ENCODE measurements around the gene HELZ. TPM values are rescaled to one million over a fixed set of nuclear protein-coding genes. Genes with fewer than 3 reads are reported as not detected.

Gene HELZ
- total and polyA plus RNA-seq, 2 donors (not counting 1 experiment from before 2014, with no cell fraction given) = 18.9 to 28.1 TPM

DNA sequence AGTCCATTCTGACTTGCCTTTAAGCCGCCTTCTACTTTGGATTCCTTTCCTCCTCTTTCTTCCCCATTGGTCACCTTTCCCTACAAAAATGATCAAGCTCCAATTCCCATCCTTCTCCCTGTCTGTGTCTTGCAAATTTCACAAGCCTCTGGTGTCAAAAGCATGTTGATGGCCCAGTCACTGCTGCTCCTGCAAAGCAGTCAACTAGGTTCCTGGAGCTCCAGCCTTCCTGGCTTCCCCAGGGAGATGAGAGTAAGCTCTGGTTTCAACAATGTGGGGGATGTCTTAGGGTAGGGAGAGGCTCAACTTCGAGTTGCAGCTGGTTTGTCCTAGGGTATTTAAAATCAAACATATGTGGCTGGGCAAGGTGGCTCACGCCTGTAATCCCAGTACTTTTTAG lies 36.1 kb upstream of the HELZ start:
- no peak overlapping the region for H2AFZ ChIP-seq (ENCODE audit: low read length)
- H3K4me3 ChIP-seq (replicated peaks in 1 of 4; ENCODE audit: control extremely low read depth in 1 of 4, insufficient read depth in 1 of 4, low read depth in 3 of 4, low read length in 4 of 4) = no peak overlapping the region
- DNase-seq (ENCODE audit: low read depth in 2 of 2) = no peak
- H3K4me2 ChIP-seq (ENCODE audit: extremely low read depth, insufficient read depth, low read length) = no peak overlapping the region
- no peak for TF ChIP-seq EZH2 (IDR thresholded peaks at IDR 0.05; ENCODE audit: low read length, missing control alignments)
- TF ChIP-seq, protein P1, sequence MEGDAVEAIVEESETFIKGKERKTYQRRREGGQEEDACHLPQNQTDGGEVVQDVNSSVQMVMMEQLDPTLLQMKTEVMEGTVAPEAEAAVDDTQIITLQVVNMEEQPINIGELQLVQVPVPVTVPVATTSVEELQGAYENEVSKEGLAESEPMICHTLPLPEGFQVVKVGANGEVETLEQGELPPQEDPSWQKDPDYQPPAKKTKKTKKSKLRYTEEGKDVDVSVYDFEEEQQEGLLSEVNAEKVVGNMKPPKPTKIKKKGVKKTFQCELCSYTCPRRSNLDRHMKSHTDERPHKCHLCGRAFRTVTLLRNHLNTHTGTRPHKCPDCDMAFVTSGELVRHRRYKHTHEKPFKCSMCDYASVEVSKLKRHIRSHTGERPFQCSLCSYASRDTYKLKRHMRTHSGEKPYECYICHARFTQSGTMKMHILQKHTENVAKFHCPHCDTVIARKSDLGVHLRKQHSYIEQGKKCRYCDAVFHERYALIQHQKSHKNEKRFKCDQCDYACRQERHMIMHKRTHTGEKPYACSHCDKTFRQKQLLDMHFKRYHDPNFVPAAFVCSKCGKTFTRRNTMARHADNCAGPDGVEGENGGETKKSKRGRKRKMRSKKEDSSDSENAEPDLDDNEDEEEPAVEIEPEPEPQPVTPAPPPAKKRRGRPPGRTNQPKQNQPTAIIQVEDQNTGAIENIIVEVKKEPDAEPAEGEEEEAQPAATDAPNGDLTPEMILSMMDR (conservative IDR thresholded peaks at IDR 0.05 in 1 of 2, IDR thresholded peaks at IDR 0.05 in 1 of 2; ENCODE audit: low read depth in 1 of 2, low read length in 2 of 2) = no peak
- no peaks in the 10 kb centered on the region for H3K9me3 ChIP-seq (ENCODE audit: control insufficient read depth, insufficient read depth, low read depth, low read length)
- H3K27ac ChIP-seq (ENCODE audit: insufficient read depth, low read length) = no peak overlapping the region
- no peaks in the 10 kb centered on the region for H3K4me1 ChIP-seq (ENCODE audit: control insufficient read depth, extremely low read depth, insufficient read depth, low read length)
- H3K9ac ChIP-seq (ENCODE audit: insufficient read depth, low read length) = no peak overlapping the region
- no peaks in the 10 kb centered on the region for H3K36me3 ChIP-seq (ENCODE audit: control insufficient read depth, insufficient read depth, low read length)
- no peaks in the 10 kb centered on the region for H3K79me2 ChIP-seq (ENCODE audit: control insufficient read depth, insufficient read depth, low read length)
- no peaks in the 10 kb centered on the region for H4K20me1 ChIP-seq (ENCODE audit: control insufficient read depth, extremely low read depth, insufficient read depth, low read length)
- H3K27me3 ChIP-seq (ENCODE audit: control insufficient read depth, insufficient read depth, low read length) = no peaks in the 10 kb centered on the region

GRCh38 chr17:67280279-67280678 lies 35.3 kb upstream of the HELZ start:
- Histone ChIP-seq H3K4me3 (replicated peaks in 1 of 4; ENCODE audit: control extremely low read depth in 1 of 4, insufficient read depth in 1 of 4, low read depth in 3 of 4, low read length in 4 of 4) (no peak overlapping the region), H3K27me3 (ENCODE audit: control insufficient read depth, insufficient read depth, low read length) (no peaks in the 10 kb centered on the region), H3K4me2 (ENCODE audit: extremely low read depth, insufficient read depth, low read length) (no peak overlapping the region), H3K4me1 (ENCODE audit: control insufficient read depth, extremely low read depth, insufficient read depth, low read length) (no peaks in the 10 kb centered on the region), H3K79me2 (ENCODE audit: control insufficient read depth, insufficient read depth, low read length) (no peaks in the 10 kb centered on the region), H3K36me3 (ENCODE audit: control insufficient read depth, insufficient read depth, low read length) (no peaks in the 10 kb centered on the region), H2AFZ (ENCODE audit: low read length) (no peak overlapping the region), H3K9ac (ENCODE audit: insufficient read depth, low read length) (no peak overlapping the region), H4K20me1 (ENCODE audit: control insufficient read depth, extremely low read depth, insufficient read depth, low read length) (no peaks in the 10 kb centered on the region), H3K27ac (ENCODE audit: insufficient read depth, low read length) (no peak overlapping the region), H3K9me3 (ENCODE audit: control insufficient read depth, insufficient read depth, low read depth, low read length) (no peaks in the 10 kb centered on the region)
- TF ChIP-seq, protein P1 (conservative IDR thresholded peaks at IDR 0.05 in 1 of 2, IDR thresholded peaks at IDR 0.05 in 1 of 2; ENCODE audit: low read depth in 1 of 2, low read length in 2 of 2) = no peak
- no peak for TF ChIP-seq EZH2 (IDR thresholded peaks at IDR 0.05; ENCODE audit: low read length, missing control alignments)
- peak; percentile 19 to 27 for DNase-seq (ENCODE audit: low read depth in 2 of 2)

DNA sequence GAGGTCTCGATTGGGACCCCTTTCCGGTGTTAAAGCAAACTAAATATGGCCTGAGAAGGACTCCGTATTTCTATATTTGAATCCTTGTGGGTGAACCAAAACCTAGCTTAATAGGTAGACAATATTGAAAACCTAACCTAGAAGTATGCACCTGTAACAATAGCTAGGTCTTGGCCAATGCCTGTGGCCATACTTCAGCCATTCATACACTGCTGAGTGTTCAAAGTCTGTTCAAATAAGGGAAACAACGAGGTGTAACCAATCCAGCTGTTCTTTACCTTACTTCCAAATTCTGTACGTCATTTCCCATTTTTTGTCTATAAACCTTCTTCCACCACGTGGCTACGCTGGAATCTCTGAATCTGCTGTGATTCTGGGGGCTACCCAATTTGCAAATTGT lies 34.1 kb upstream of the HELZ start:
- Histone ChIP-seq H3K4me3 (replicated peaks in 1 of 4; ENCODE audit: control extremely low read depth in 1 of 4, insufficient read depth in 1 of 4, low read depth in 3 of 4, low read length in 4 of 4) (no peak overlapping the region), H3K79me2 (ENCODE audit: control insufficient read depth, insufficient read depth, low read length) (no peaks in the 10 kb centered on the region), H3K27ac (ENCODE audit: insufficient read depth, low read length) (no peak overlapping the region), H3K36me3 (ENCODE audit: control insufficient read depth, insufficient read depth, low read length) (no peaks in the 10 kb centered on the region), H3K4me1 (ENCODE audit: control insufficient read depth, extremely low read depth, insufficient read depth, low read length) (no peaks in the 10 kb centered on the region), H3K9me3 (ENCODE audit: control insufficient read depth, insufficient read depth, low read depth, low read length) (no peaks in the 10 kb centered on the region), H4K20me1 (ENCODE audit: control insufficient read depth, extremely low read depth, insufficient read depth, low read length) (no peaks in the 10 kb centered on the region), H2AFZ (ENCODE audit: low read length) (no peak overlapping the region), H3K27me3 (ENCODE audit: control insufficient read depth, insufficient read depth, low read length) (no peaks in the 10 kb centered on the region), H3K4me2 (ENCODE audit: extremely low read depth, insufficient read depth, low read length) (no peak overlapping the region), H3K9ac (ENCODE audit: insufficient read depth, low read length) (no peak overlapping the region)
- TF ChIP-seq, protein P1 (conservative IDR thresholded peaks at IDR 0.05 in 1 of 2, IDR thresholded peaks at IDR 0.05 in 1 of 2; ENCODE audit: low read depth in 1 of 2, low read length in 2 of 2) = no peak
- TF ChIP-seq EZH2 (IDR thresholded peaks at IDR 0.05; ENCODE audit: low read length, missing control alignments) = no peak
- no peak for DNase-seq (ENCODE audit: low read depth in 2 of 2)

Measured in fibroblast of lung (primary cell).